Measurements from ENCODE around the gene PALD1. TPM values are rescaled to one million over a fixed set of nuclear protein-coding genes. Genes with fewer than 3 reads are reported as not detected.
A peak's percentile ranks its signal among the peaks of the same experiment; 100 is the strongest.

Gene PALD1
- total and polyA plus RNA-seq, 9 of the 15 experiments (the other 6 are each of a cell fraction or from before 2014, with no cell fraction given): 0.03 to 0.29 (median 0.09) TPM; not detected in 2

- TF ChIP-seq CCNT2 (IDR thresholded peaks at IDR 0.05; ENCODE audit: borderline replicate concordance, extremely low read depth, insufficient read length, low read depth, low read length) (peak; percentile 58), STAT5A (IDR thresholded peaks at IDR 0.05; ENCODE audit: borderline replicate concordance, low read length) (peak; percentile 86), ELF4 (CRISPR knock-in tag; IDR thresholded peaks at IDR 0.05) (no peak; the same call in 1 of the 2 replicates), E2F5 (CRISPR knock-in tag; IDR thresholded peaks at IDR 0.05) (0 out of 2 replicates have a peak, but pooled peaks have one; percentile 25), ZNF780A (CRISPR knock-in tag; IDR thresholded peaks at IDR 0.05) (no peak), FOXP1 (CRISPR knock-in tag; IDR thresholded peaks at IDR 0.05) (no peak), ZNF140 (CRISPR knock-in tag; IDR thresholded peaks at IDR 0.05) (no peak), CC2D1A (IDR thresholded peaks at IDR 0.05) (peak; percentile 78), GTF2E2 (tag; IDR thresholded peaks at IDR 0.05) (no peak), VEZF1 (CRISPR knock-in tag; IDR thresholded peaks at IDR 0.05) (peak; percentile 49; the same call in 1 of the 2 replicates), FOXK2 (conservative IDR thresholded peaks at IDR 0.05 in 1 of 2, IDR thresholded peaks at IDR 0.05 in 1 of 2; ENCODE audit: low read depth in 2 of 2) (peak in 1 of 2 experiments; percentile 20; a peak in 2 of 4 replicates), ZNF280A (IDR thresholded peaks at IDR 0.05; ENCODE audit: low read depth, partially characterized antibody) (no peak), TCF3 (CRISPR knock-in tag; IDR thresholded peaks at IDR 0.05) (peak; percentile 95), ZNF785 (CRISPR knock-in tag; IDR thresholded peaks at IDR 0.05) (no peak), ZNF707 (CRISPR knock-in tag; conservative IDR thresholded peaks at IDR 0.05) (no peak), CREB3L1 (IDR thresholded peaks at IDR 0.05; ENCODE audit: borderline replicate concordance, low read depth) (peak; percentile 53; the same call in 1 of the 2 replicates), ZNF408 (CRISPR knock-in tag; IDR thresholded peaks at IDR 0.05; ENCODE audit: low read depth) (no peak), PATZ1 (CRISPR knock-in tag; IDR thresholded peaks at IDR 0.05; ENCODE audit: borderline replicate concordance) (0 out of 2 replicates have a peak, but pooled peaks have one; percentile 20)
These were observed 80.6 kb downstream of the PALD1 start (continued) for GRCh38 chr10:70558871-70559810.
